HG03354 (cell line): ENCODE results near the gene DYNC2H1.

Experiments
- ATAC-seq: cut with Tn5 transposase; IDR thresholded peaks from one replicate; pipeline ENCODE4 v1.9.1; 2021; ENCODE audit warnings: mild to moderate bottlenecking; ENCODE audit not compliant: unreplicated experiment, poor library complexity, severe bottlenecking

The DYNC2H1 gene

GRCh38 chr11:103108933-103109817 lies at the start of gene DYNC2H1:
DYNC2H1 (plus strand) TSS chr11:103109426; CDS start chr11:103109575, 149 bp downstream.
- ATAC-seq = peak; percentile 99

- ATAC-seq = no peak
Measured at GRCh38 chr11:103061656-103062055, 47.6 kb upstream of the DYNC2H1 start.

GRCh38 chr11:103067118-103067517 lies 42.1 kb upstream of the DYNC2H1 start:
- ATAC-seq = no peak

GRCh38 chr11:103069367-103069766 lies 39.9 kb upstream of the DYNC2H1 start:
- no peak for ATAC-seq

GRCh38 chr11:103070142-103070541 lies 39.1 kb upstream of the DYNC2H1 start:
- ATAC-seq = peak; percentile 50

GRCh38 chr11:103071008-103071407 lies 38.2 kb upstream of the DYNC2H1 start:
- ATAC-seq = no peak

- no peak for ATAC-seq
Measured at GRCh38 chr11:103076361-103076760, 32.9 kb upstream of the DYNC2H1 start.

GRCh38 chr11:103077554-103077953 lies 31.7 kb upstream of the DYNC2H1 start:
- no peak for ATAC-seq

- ATAC-seq = no peak
Measured at GRCh38 chr11:103078710-103079109, 30.5 kb upstream of the DYNC2H1 start.

- no peak for ATAC-seq
Measured at GRCh38 chr11:103079833-103080232, 29.4 kb upstream of the DYNC2H1 start.

GRCh38 chr11:103085758-103086365 lies 23.4 kb upstream of the DYNC2H1 start:
- ATAC-seq = no peak

GRCh38 chr11:103086461-103086860 lies 22.8 kb upstream of the DYNC2H1 start:
- no peak for ATAC-seq

- peak; percentile 47 for ATAC-seq
Measured at GRCh38 chr11:103091064-103091800, 18.0 kb upstream of the DYNC2H1 start.

- peak; percentile 99 for ATAC-seq
Measured at GRCh38 chr11:103091801-103092524, 17.3 kb upstream of the DYNC2H1 start, which contains the start of gene DCUN1D5. DCUN1D5 (minus strand) TSS chr11:103092160; CDS start chr11:103091872, 288 bp downstream.

GRCh38 chr11:103097279-103097678 lies 11.9 kb upstream of the DYNC2H1 start:
- no peak for ATAC-seq

- peak; percentile 29 for ATAC-seq
Measured at GRCh38 chr11:103109818-103110388, 677 bp downstream of the DYNC2H1 start.

- ATAC-seq = no peak
Measured at GRCh38 chr11:103110391-103110790, 1.2 kb downstream of the DYNC2H1 start.

- no peak for ATAC-seq
Measured at GRCh38 chr11:103111400-103111799, 2.2 kb downstream of the DYNC2H1 start.

- ATAC-seq = no peak
Measured at GRCh38 chr11:103112364-103112763, 3.1 kb downstream of the DYNC2H1 start.
